ENCODE measurements around the gene ANO10.
"Not testable (repeated sequence)": the region's sequence is repeated elsewhere in the genome, so short reads cannot be mapped to it uniquely, and the experiment has no call there.

The ANO10 gene

GRCh38 chr3:43609406-43609805 lies 12.4 kb downstream of the ANO10 start:
- Histone ChIP-seq H3K4me1 (ENCODE audit: insufficient read depth, low read length) (no peaks in the 10 kb centered on the region), H3K4me2 (ENCODE audit: insufficient read depth, low read length) (no peak overlapping the region), H3K79me2 (ENCODE audit: insufficient read depth, low read length) (no peaks in the 10 kb centered on the region), H4K20me1 (ENCODE audit: insufficient read depth, low read length) (no peaks in the 10 kb centered on the region), H3K27me3 (ENCODE audit: insufficient read depth, low read length, poor library complexity) (no peaks in the 10 kb centered on the region), H3K27ac (ENCODE audit: low read length) (no peak overlapping the region), H3K36me3 (ENCODE audit: insufficient read depth, low read length) (no peaks in the 10 kb centered on the region), H3K4me3 (ENCODE audit: low read depth in 1 of 2, low read length in 2 of 2) (no peak overlapping the region), H2AFZ (ENCODE audit: low read depth, low read length) (no peak overlapping the region), H3K9me3 (ENCODE audit: insufficient read depth, low read length, severe bottlenecking) (no peaks in the 10 kb centered on the region), H3K9ac (ENCODE audit: low read depth, low read length) (no peak overlapping the region)
- TF ChIP-seq EZH2 (IDR thresholded peaks at IDR 0.05; ENCODE audit: borderline replicate concordance, low read depth, low read length, severe bottlenecking) (no peak), CTCF (IDR thresholded peaks at IDR 0.05; ENCODE audit: borderline replicate concordance, extremely low read depth, low read length, poor library complexity, severe bottlenecking) (no peak)
- DNase-seq (no peak), ATAC-seq (ENCODE audit: insufficient read depth, low read depth) (no peak)

GRCh38 chr3:43608751-43609150 lies 13.1 kb downstream of the ANO10 start:
- TF ChIP-seq EZH2 (IDR thresholded peaks at IDR 0.05; ENCODE audit: borderline replicate concordance, low read depth, low read length, severe bottlenecking): no peak
- no peak for TF ChIP-seq CTCF (IDR thresholded peaks at IDR 0.05; ENCODE audit: borderline replicate concordance, extremely low read depth, low read length, poor library complexity, severe bottlenecking)
- no peaks in the 10 kb centered on the region for H3K4me1 ChIP-seq (ENCODE audit: insufficient read depth, low read length)
- no peaks in the 10 kb centered on the region for H3K9me3 ChIP-seq (ENCODE audit: insufficient read depth, low read length, severe bottlenecking)
- no peak overlapping the region for H3K4me2 ChIP-seq (ENCODE audit: insufficient read depth, low read length)
- DNase-seq (no peak), ATAC-seq (ENCODE audit: insufficient read depth, low read depth) (no peak)
- H3K9ac ChIP-seq (ENCODE audit: low read depth, low read length): no peak overlapping the region
- H2AFZ ChIP-seq (ENCODE audit: low read depth, low read length): no peak overlapping the region
- no peak overlapping the region for H3K27ac ChIP-seq (ENCODE audit: low read length)
- no peak overlapping the region for H3K4me3 ChIP-seq (ENCODE audit: low read depth in 1 of 2, low read length in 2 of 2)
- H4K20me1 ChIP-seq (ENCODE audit: insufficient read depth, low read length): no peaks in the 10 kb centered on the region
- no peaks in the 10 kb centered on the region for H3K79me2 ChIP-seq (ENCODE audit: insufficient read depth, low read length)
- no peaks in the 10 kb centered on the region for H3K36me3 ChIP-seq (ENCODE audit: insufficient read depth, low read length)
- no peaks in the 10 kb centered on the region for H3K27me3 ChIP-seq (ENCODE audit: insufficient read depth, low read length, poor library complexity)

GRCh38 chr3:43606284-43606683 lies 15.5 kb downstream of the ANO10 start:
- H3K27me3 ChIP-seq (ENCODE audit: insufficient read depth, low read length, poor library complexity): no peaks in the 10 kb centered on the region
- no peak overlapping the region for H3K9ac ChIP-seq (ENCODE audit: low read depth, low read length)
- DNase-seq: no peak
- H3K27ac ChIP-seq (ENCODE audit: low read length): no peak overlapping the region
- no peak overlapping the region for H3K4me3 ChIP-seq (ENCODE audit: low read depth in 1 of 2, low read length in 2 of 2)
- no peak overlapping the region for H3K4me2 ChIP-seq (ENCODE audit: insufficient read depth, low read length)
- no peak overlapping the region for H2AFZ ChIP-seq (ENCODE audit: low read depth, low read length)
- TF ChIP-seq EZH2 (IDR thresholded peaks at IDR 0.05; ENCODE audit: borderline replicate concordance, low read depth, low read length, severe bottlenecking): no peak
- TF ChIP-seq CTCF (IDR thresholded peaks at IDR 0.05; ENCODE audit: borderline replicate concordance, extremely low read depth, low read length, poor library complexity, severe bottlenecking): no peak
- ATAC-seq (ENCODE audit: insufficient read depth, low read depth): no peak
- no peaks in the 10 kb centered on the region for H3K4me1 ChIP-seq (ENCODE audit: insufficient read depth, low read length)
- H3K9me3 ChIP-seq (ENCODE audit: insufficient read depth, low read length, severe bottlenecking): no peaks in the 10 kb centered on the region
- H4K20me1 ChIP-seq (ENCODE audit: insufficient read depth, low read length): no peaks in the 10 kb centered on the region
- H3K36me3 ChIP-seq (ENCODE audit: insufficient read depth, low read length): no peaks in the 10 kb centered on the region
- H3K79me2 ChIP-seq (ENCODE audit: insufficient read depth, low read length): no peaks in the 10 kb centered on the region

- H3K9ac ChIP-seq (ENCODE audit: low read depth, low read length); H2AFZ ChIP-seq (ENCODE audit: low read depth, low read length); H3K36me3 ChIP-seq (ENCODE audit: insufficient read depth, low read length); H3K4me2 ChIP-seq (ENCODE audit: insufficient read depth, low read length); H3K9me3 ChIP-seq (ENCODE audit: insufficient read depth, low read length, severe bottlenecking); H3K27ac ChIP-seq (ENCODE audit: low read length); DNase-seq; H3K4me1 ChIP-seq (ENCODE audit: insufficient read depth, low read length); ATAC-seq (ENCODE audit: insufficient read depth, low read depth); H3K27me3 ChIP-seq (ENCODE audit: insufficient read depth, low read length, poor library complexity); H3K4me3 ChIP-seq (ENCODE audit: low read depth in 1 of 2, low read length in 2 of 2); H4K20me1 ChIP-seq (ENCODE audit: insufficient read depth, low read length); H3K79me2 ChIP-seq (ENCODE audit: insufficient read depth, low read length): not testable (repeated sequence)
Observed at GRCh38 chr3:43599959-43600358, 21.9 kb downstream of the ANO10 start.

All from DND-41 (cell line).